DND-41 (cell line): ENCODE data around the gene ARVCF.

ENCODE experiments used
- ATAC-seq: fragments of 200-7000 bp; cut with Tn5 transposase; 3 replicates; pipeline ENCODE4 v1.9.1; 2021; ENCODE audit warnings: low read depth; ENCODE audit not compliant: insufficient read depth
- DNase-seq: peaks from one replicate; pipeline ENCODE4 v3.0.0-alpha.2; 2020
- H2AFZ ChIP-seq: 2 replicates; pipeline ENCODE4 v1.6.0; 2012; ENCODE audit warnings: low read depth, low read length
- H3K27ac ChIP-seq: 2 replicates; pipeline ENCODE4 v1.5.1; 2012; ENCODE audit warnings: low read length, inconsistent platforms
- H3K27me3 ChIP-seq: fragments of 200-600 bp; sonication (generic); 2 replicates; pipeline ENCODE4 v1.6.0; 2012; ENCODE audit warnings: low read length, mild to moderate bottlenecking, inconsistent platforms; ENCODE audit not compliant: insufficient read depth, poor library complexity
- H3K36me3 ChIP-seq: 2 replicates; pipeline ENCODE4 v1.5.1; 2012; ENCODE audit warnings: low read length, inconsistent platforms; ENCODE audit not compliant: insufficient read depth
- H3K4me1 ChIP-seq: 2 replicates; pipeline ENCODE4 v1.5.1; 2012; ENCODE audit warnings: mild to moderate bottlenecking, low read length; ENCODE audit not compliant: insufficient read depth
- H3K4me2 ChIP-seq: 2 replicates; pipeline ENCODE4 v1.6.0; 2012; ENCODE audit warnings: mild to moderate bottlenecking, moderate library complexity, low read length, inconsistent platforms; ENCODE audit not compliant: insufficient read depth
- H3K4me3 ChIP-seq, 2 experiments: fragments of 200-600 bp in 1 of 2; shearing (Covaris generic) in 1 of 2; 2 replicates each; pipeline ENCODE4 v1.5.1; 2012 to 2016; ENCODE audit warnings: inconsistent platforms in 2 of 2, low read length in 2 of 2, mild to moderate bottlenecking in 2 of 2, low read depth in 1 of 2, moderate library complexity in 1 of 2
- H3K79me2 ChIP-seq: 2 replicates; pipeline ENCODE4 v1.6.0; 2012; ENCODE audit warnings: low read length, inconsistent platforms; ENCODE audit not compliant: insufficient read depth
- H3K9ac ChIP-seq: 2 replicates; pipeline ENCODE4 v1.6.0; 2012; ENCODE audit warnings: low read depth, mild to moderate bottlenecking, inconsistent platforms, low read length, moderate library complexity
- H3K9me3 ChIP-seq: 2 replicates; pipeline ENCODE4 v1.5.1; 2012; ENCODE audit warnings: low read length, moderate library complexity, mild to moderate bottlenecking, inconsistent platforms; ENCODE audit not compliant: insufficient read depth, severe bottlenecking
- H4K20me1 ChIP-seq: 2 replicates; pipeline ENCODE4 v1.6.0; 2012; ENCODE audit warnings: low read length; ENCODE audit not compliant: insufficient read depth
- CTCF ChIP-seq: IDR thresholded peaks from 2 replicates; pipeline ENCODE4 v1.5.1; 2012; ENCODE audit warnings: borderline replicate concordance, low read length, moderate library complexity, mild to moderate bottlenecking; ENCODE audit not compliant: poor library complexity, severe bottlenecking; ENCODE audit errors: extremely low read depth
- EZH2 ChIP-seq: IDR thresholded peaks from 3 replicates; pipeline ENCODE4 v1.6.1; 2012; ENCODE audit warnings: borderline replicate concordance, low read depth, mild to moderate bottlenecking, moderate library complexity, low read length, inconsistent platforms; ENCODE audit not compliant: severe bottlenecking

The ARVCF gene

GRCh38 chr22:20026996-20027601, 10.5 kb upstream of the ARVCF start:
- H4K20me1 ChIP-seq = peaks cover 50% of the 10 kb centered on the region
- peaks cover 13% of the 10 kb centered on the region for H3K36me3 ChIP-seq
- no peak overlapping the region for H3K4me3 ChIP-seq
- no peaks in the 10 kb centered on the region for H3K9me3 ChIP-seq
- H3K27ac ChIP-seq = no peak overlapping the region
- H3K4me2 ChIP-seq = no peak overlapping the region
- TF ChIP-seq CTCF (no peak), EZH2 (no peak)
- peaks cover 76% of the 10 kb centered on the region for H3K79me2 ChIP-seq
- no peaks in the 10 kb centered on the region for H3K27me3 ChIP-seq
- H3K4me1 ChIP-seq = peaks cover 10% of the 10 kb centered on the region
- no peak overlapping the region for H2AFZ ChIP-seq
- ATAC-seq (no peak), DNase-seq (no peak)
- H3K9ac ChIP-seq = no peak overlapping the region

- Histone ChIP-seq H3K79me2 (peaks cover 76% of the 10 kb centered on the region), H3K36me3 (peaks cover 7% of the 10 kb centered on the region)
- no peak for ATAC-seq
These were observed 9.7 kb upstream of the ARVCF start for GRCh38 chr22:20026204-20026908.

GRCh38 chr22:20025401-20026203, 9.0 kb upstream of the ARVCF start:
- Histone ChIP-seq H2AFZ (no peak overlapping the region), H3K27ac (no peak overlapping the region), H3K27me3 (no peaks in the 10 kb centered on the region), H3K4me1 (peaks cover 17% of the 10 kb centered on the region), H3K9ac (no peak overlapping the region), H3K4me2 (no peak overlapping the region), H3K9me3 (no peaks in the 10 kb centered on the region), H4K20me1 (peaks cover 44% of the 10 kb centered on the region), H3K4me3 (no peak overlapping the region), H3K36me3 (peaks cover 5% of the 10 kb centered on the region), H3K79me2 (peaks cover 76% of the 10 kb centered on the region)
- ATAC-seq = no peak
- no peak for TF ChIP-seq EZH2
- TF ChIP-seq CTCF = no peak
- no peak for DNase-seq

More at GRCh38 chr22:20026204-20026908, 9.7 kb upstream of the ARVCF start:
- Histone ChIP-seq H4K20me1 (peaks cover 48% of the 10 kb centered on the region), H3K27ac (no peak overlapping the region), H3K27me3 (no peaks in the 10 kb centered on the region), H3K4me2 (no peak overlapping the region), H3K4me1 (peaks cover 17% of the 10 kb centered on the region), H3K4me3 (no peak overlapping the region), H2AFZ (no peak overlapping the region), H3K9me3 (no peaks in the 10 kb centered on the region), H3K9ac (no peak overlapping the region)
- no peak for DNase-seq
- TF ChIP-seq CTCF = no peak
- no peak for TF ChIP-seq EZH2
